Lower lobe of right lung (tissue), 2 donors: ENCODE data around the gene FHIT. TPM values are rescaled to one million over a fixed set of nuclear protein-coding genes. Genes with fewer than 3 reads are reported as not detected.

ENCODE experiments used
- ATAC-seq, 2 donors: fragments of 200-7000 bp; cut with Tn5 transposase; one replicate each; pipeline ENCODE4 v1.9.1; 2020 to 2022; ENCODE audit warnings: mild to moderate bottlenecking in 2 of 2, moderate library complexity in 2 of 2
- DNase-seq: peaks from one replicate; pipeline ENCODE4 v3.0.0-alpha.2; 2020
- H3K27ac ChIP-seq: fragments of 200-600 bp; one replicate; pipeline ENCODE4 v1.8.0; 2022
- H3K27me3 ChIP-seq: fragments of 200-600 bp; one replicate; pipeline ENCODE4 v1.8.0; 2022; ENCODE audit warnings: low read depth
- H3K36me3 ChIP-seq: fragments of 200-600 bp; one replicate; pipeline ENCODE4 v1.8.0; 2022; ENCODE audit warnings: mild to moderate bottlenecking
- H3K4me1 ChIP-seq: fragments of 200-600 bp; one replicate; pipeline ENCODE4 v1.8.0; 2022
- H3K4me3 ChIP-seq: fragments of 200-600 bp; one replicate; pipeline ENCODE4 v1.8.0; 2022; ENCODE audit warnings: mild to moderate bottlenecking
- H3K9me3 ChIP-seq: fragments of 200-600 bp; one replicate; pipeline ENCODE4 v1.8.0; 2022
- intact Hi-C: fragments of 100-400 bp; cut with DNase I; formaldehyde crosslinking; loops from one replicate; pipeline ENCODE4 v1.11.0; 2022
- total RNA-seq: library from RNA; stranded (reverse); fragmentation: NEBNext Ultra II Directional; extraction: Animal tissue kit (Norgen Biotek cat#: 25700); gene quantifications from one replicate; pipeline ENCODE4 v1.2.1, GENCODE V29; 2021
- TF ChIP-seq, protein P1 (sequence below): fragments of 200-600 bp; IDR thresholded peaks from one replicate; pipeline ENCODE4 v1.8.0; 2022; ENCODE audit warnings: antibody characterized with exemption, mild to moderate bottlenecking
- donor health status: DM: no; HTN: yes; CAD: no; lungs with severe emphysema.

The FHIT gene
- total RNA-seq, 1 donor from 2014 or later: 10.3 TPM

DNA sequence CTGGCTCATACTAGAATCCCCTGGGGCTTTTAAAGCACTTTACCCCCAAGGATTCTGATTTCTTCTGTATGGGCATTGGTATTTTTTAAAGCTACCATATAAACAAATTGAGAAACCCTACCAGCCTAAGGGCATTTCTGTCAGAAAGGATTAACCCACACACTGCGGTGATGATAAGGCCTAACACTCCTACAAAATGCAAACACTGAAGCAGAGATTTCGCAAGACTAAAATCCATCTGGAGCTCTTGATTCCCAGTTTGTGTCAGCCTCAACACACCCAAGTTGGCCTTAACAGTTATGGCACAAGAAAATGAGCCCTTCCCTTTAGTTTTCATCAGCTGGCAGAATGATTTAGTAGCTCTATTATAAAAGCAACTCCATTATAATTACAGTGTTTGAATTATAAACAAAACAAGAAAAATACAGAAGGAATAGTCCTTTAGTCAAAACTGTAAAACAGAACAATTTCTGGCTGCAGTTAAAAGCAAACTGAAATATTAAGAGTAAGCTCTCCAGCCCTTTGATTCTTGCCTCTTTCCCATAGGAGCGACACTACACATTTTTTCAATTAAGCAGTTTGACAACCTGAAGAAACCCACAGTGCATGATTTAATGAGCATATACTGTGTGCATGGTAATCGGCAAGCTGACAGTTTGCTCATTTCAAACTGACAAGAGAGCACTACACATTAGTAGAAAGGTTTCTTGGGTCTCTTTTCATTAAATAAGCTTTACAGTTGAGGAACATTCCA is 441.2 kb downstream of the FHIT start:
- H3K36me3 ChIP-seq: no peaks in the 10 kb centered on the region
- H3K27me3 ChIP-seq: no peaks in the 10 kb centered on the region
- no peak overlapping the region for H3K27ac ChIP-seq
- H3K4me3 ChIP-seq: no peak overlapping the region
- DNase-seq: no peak
- peak in 1 of 2 donors; percentile 33 for ATAC-seq
- H3K4me1 ChIP-seq: no peaks in the 10 kb centered on the region
- H3K9me3 ChIP-seq: peaks cover under 1% of the 10 kb centered on the region
- intact Hi-C loops: no loop called here
- TF ChIP-seq, protein P1, sequence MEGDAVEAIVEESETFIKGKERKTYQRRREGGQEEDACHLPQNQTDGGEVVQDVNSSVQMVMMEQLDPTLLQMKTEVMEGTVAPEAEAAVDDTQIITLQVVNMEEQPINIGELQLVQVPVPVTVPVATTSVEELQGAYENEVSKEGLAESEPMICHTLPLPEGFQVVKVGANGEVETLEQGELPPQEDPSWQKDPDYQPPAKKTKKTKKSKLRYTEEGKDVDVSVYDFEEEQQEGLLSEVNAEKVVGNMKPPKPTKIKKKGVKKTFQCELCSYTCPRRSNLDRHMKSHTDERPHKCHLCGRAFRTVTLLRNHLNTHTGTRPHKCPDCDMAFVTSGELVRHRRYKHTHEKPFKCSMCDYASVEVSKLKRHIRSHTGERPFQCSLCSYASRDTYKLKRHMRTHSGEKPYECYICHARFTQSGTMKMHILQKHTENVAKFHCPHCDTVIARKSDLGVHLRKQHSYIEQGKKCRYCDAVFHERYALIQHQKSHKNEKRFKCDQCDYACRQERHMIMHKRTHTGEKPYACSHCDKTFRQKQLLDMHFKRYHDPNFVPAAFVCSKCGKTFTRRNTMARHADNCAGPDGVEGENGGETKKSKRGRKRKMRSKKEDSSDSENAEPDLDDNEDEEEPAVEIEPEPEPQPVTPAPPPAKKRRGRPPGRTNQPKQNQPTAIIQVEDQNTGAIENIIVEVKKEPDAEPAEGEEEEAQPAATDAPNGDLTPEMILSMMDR: no peak

DNA sequence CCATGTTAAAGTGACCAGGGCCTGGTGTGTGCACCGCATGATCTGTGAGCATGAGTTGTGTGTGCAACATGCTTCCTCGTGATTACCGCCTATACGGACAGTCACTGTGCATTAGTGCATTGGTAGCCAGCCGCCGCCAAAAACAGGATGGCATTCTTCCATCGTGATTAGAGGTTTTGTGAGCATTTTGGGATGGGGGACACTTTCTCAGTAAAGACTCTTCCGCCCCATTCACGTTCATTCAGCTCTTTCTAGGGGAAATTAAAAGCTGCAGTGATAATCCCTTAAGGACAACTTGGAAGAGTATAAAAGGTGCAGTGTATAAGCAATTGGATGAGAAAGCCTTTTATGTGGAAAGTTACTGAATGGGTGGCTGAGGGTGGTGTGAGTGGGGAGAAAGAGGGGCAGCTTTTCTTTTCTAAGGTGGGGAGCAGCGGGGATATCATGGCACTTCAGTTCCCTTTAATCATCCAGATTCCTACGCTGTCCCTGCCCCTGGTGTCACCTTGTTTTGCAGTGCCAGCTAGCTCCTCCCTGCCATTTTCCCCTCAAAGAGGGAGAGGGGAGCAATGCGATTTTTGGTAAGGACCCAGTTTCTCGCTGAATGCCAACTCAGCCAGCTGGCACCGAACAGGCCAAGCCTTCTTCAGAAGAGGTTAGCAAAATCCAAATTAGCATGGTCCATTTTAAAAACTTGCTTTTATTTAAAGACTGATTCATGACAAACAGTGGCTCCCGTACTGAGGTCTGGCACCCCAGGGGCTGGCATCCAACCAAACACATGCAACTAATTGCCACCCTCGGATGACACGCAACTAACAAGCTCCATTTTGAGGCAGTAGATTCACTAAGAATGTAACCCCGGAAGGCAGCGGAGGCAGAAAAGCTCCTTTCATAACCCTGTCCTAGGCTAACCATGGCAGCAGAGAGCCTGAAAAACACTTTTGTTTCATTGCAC is 447.8 kb downstream of the FHIT start:
- Histone ChIP-seq H3K27me3 (no peaks in the 10 kb centered on the region), H3K4me3 (no peak overlapping the region), H3K36me3 (no peaks in the 10 kb centered on the region), H3K9me3 (no peaks in the 10 kb centered on the region), H3K27ac (no peak overlapping the region), H3K4me1 (no peaks in the 10 kb centered on the region)
- intact Hi-C loops: no loop called here
- TF ChIP-seq, protein P1: no peak
- DNase-seq: no peak
- no peak for ATAC-seq

DNA sequence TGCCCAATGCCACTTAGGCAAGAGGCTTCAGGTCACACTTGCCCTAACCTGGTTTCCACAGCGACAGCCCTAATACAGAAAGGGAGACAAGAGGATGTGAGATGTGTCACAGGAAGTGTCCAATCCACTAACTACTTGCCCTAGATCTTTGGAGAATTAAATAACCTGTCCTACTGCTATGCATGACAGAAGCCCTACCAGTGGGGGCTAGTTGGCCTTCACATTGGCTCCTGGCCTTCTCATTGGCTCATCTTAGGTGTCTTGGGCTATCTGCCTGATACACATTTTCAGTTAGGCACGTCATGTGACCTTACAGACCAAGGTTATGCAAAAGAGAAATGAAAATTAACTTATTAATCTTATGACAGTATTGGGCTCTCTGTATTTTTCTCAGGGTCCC is 449.9 kb downstream of the FHIT start:
- Histone ChIP-seq H3K9me3 (no peaks in the 10 kb centered on the region), H3K27ac (no peak overlapping the region), H3K36me3 (no peaks in the 10 kb centered on the region), H3K27me3 (no peaks in the 10 kb centered on the region), H3K4me1 (no peaks in the 10 kb centered on the region), H3K4me3 (no peak overlapping the region)
- intact Hi-C loops: no loop called here
- ATAC-seq (no peak), DNase-seq (no peak)
- TF ChIP-seq, protein P1: no peak

DNA sequence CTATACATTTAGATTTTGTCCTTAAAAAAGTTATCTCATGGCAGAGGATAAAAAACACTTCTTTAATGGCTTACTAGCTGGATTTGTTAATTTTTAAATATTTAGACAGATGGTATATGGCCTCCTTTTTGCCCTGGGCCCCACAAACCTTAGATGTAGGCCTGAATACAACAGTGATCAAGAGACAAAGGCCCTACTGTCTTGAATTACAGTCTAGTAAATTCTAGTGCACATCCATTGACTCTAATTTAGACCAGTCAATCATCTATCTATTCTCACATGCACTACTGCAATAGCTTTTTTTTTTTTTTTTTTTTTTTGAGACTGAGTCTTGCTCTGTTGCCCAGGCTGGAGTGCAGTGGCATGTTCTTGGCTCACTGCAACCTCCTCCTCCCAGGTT is 452.8 kb downstream of the FHIT start:
- ATAC-seq (no peak), DNase-seq (no peak)
- TF ChIP-seq, protein P1: no peak
- intact Hi-C loops: no loop called here
- H3K9me3 ChIP-seq: no peaks in the 10 kb centered on the region
- no peaks in the 10 kb centered on the region for H3K27me3 ChIP-seq
- H3K4me1 ChIP-seq: no peaks in the 10 kb centered on the region
- no peaks in the 10 kb centered on the region for H3K36me3 ChIP-seq
- no peak overlapping the region for H3K4me3 ChIP-seq
- no peak overlapping the region for H3K27ac ChIP-seq

DNA sequence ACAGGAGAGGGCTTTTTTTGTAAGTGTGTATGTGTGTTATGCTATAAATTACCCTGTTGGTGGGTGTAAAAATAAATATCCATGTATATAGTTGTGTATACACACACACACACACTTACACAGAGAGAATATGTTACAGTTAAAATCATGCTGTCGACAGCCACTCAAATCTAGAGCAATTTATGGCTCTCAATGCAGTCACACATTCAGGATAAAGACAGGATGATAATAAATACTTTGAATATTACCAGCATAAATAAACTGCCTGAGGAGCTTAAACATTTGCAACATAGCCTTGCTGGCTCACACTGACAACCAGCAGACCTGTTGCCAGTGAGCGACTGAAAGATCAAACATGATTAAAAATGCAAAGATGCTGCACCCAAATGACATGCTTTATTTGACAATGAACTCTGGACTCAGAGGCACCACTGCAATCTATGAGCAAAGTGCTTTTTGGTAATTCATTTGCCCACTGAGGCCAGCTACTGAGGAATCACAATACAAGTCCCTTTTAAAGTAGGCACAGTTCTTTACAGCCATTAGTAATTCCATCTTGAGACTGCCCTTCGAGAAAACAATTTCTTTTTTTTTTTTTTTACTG is 458.9 kb downstream of the FHIT start:
- no peak for DNase-seq
- no peaks in the 10 kb centered on the region for H3K36me3 ChIP-seq
- no peaks in the 10 kb centered on the region for H3K9me3 ChIP-seq
- H3K27ac ChIP-seq: no peak overlapping the region
- H3K4me3 ChIP-seq: no peak overlapping the region
- intact Hi-C loops: no loop called here
- ATAC-seq: no peak
- H3K4me1 ChIP-seq: no peaks in the 10 kb centered on the region
- H3K27me3 ChIP-seq: no peaks in the 10 kb centered on the region
- TF ChIP-seq, protein P1: no peak
